Measurements from ENCODE around the gene NKTR. TPM values are rescaled to one million over a fixed set of nuclear protein-coding genes. Genes with fewer than 3 reads are reported as not detected.

Gene NKTR
- total RNA-seq, 1 experiment from 2014 or later: 79.8 TPM

DNA sequence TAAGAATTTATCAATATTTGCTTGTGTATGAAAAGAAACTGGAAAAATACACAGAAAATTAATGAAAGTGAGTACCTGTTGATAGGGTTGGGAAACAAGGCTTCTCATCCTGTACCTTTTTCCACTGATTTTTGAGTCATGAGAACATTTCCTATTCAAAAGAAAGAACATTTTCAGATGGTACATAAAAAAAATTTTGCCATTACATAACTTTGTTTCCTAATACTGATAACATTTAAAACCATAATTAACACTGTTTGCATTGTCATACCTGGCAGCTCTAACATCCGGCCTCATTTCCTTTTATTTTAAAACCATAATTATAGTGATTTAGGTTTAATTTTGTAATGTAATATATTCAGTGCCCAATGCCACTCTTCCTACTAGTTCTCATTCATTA, 11.7 kb downstream of the NKTR start:
- no peaks in the 10 kb centered on the region for H3K4me1 ChIP-seq (ENCODE audit: insufficient read depth, low read length)
- H3K14ac ChIP-seq (ENCODE audit: insufficient read depth, low read length): no peak overlapping the region
- H2BK20ac ChIP-seq (ENCODE audit: low read depth, low read length, poor library complexity, severe bottlenecking): no peak overlapping the region
- Mint-ChIP-seq H3K4me3 (no peak overlapping the region), H3K27me3 (ENCODE audit: low read depth) (no peaks in the 10 kb centered on the region), H3K4me1 (peaks cover 6 to 13% of the 10 kb centered on the region in 2 experiments; a peak in 3 of 4 replicates), H3K36me3 (ENCODE audit: insufficient read depth in 1 of 3, low read depth in 3 of 3) (peaks cover 5 to 37% (median 25%) of the 10 kb centered on the region in 3 experiments; a peak in 6 of 7 replicates), H3K27ac (no peak overlapping the region), H3K9me3 (no peaks in the 10 kb centered on the region)
- no peak overlapping the region for H2BK12ac ChIP-seq (ENCODE audit: insufficient read length, low read depth, low read length)
- no peaks in the 10 kb centered on the region for H3K9me3 ChIP-seq (ENCODE audit: control insufficient read depth, low read depth, low read length)
- no peak overlapping the region for H2BK120ac ChIP-seq (ENCODE audit: low read depth, low read length, poor library complexity, severe bottlenecking)
- WGBS (ENCODE audit: extremely low coverage, insufficient read length, low lambda C conversion rate): no CpG with 5 or more reads among the region's 1 CpG
- no peak overlapping the region for H3K18ac ChIP-seq (ENCODE audit: insufficient read length, low read depth, low read length)
- no peak for DNase-seq
- H3K9ac ChIP-seq (ENCODE audit: extremely low read depth, insufficient read length, low read length): no peak overlapping the region
- H3K27ac ChIP-seq (ENCODE audit: insufficient read length, low read depth, low read length): no peak overlapping the region
- no peak overlapping the region for H4K91ac ChIP-seq (ENCODE audit: insufficient read length, low read depth, low read length)
- H2BK5ac ChIP-seq (ENCODE audit: insufficient read length, low read length): no peak overlapping the region
- TF ChIP-seq CTCF (conservative IDR thresholded peaks at IDR 0.05): no peak
- H3K4me2 ChIP-seq (ENCODE audit: insufficient read depth, insufficient read length, low read length): no peak overlapping the region
- H4K8ac ChIP-seq (replicated peaks; ENCODE audit: insufficient read length, low read depth, low read length): no peak overlapping the region
- H2AFZ ChIP-seq (ENCODE audit: low read length): no peak overlapping the region
- H3K56ac ChIP-seq (ENCODE audit: insufficient read length, low read depth, low read length): no peak overlapping the region
- no peak overlapping the region for H3T11ph ChIP-seq (ENCODE audit: low read length)
- no peak overlapping the region for H2AK5ac ChIP-seq (ENCODE audit: insufficient read length, low read length)
- no peak overlapping the region for H3K4ac ChIP-seq (ENCODE audit: low read depth, low read length)
- H4K20me1 ChIP-seq (ENCODE audit: control insufficient read depth, insufficient read depth, insufficient read length): no peaks in the 10 kb centered on the region
- H3K23me2 ChIP-seq (ENCODE audit: insufficient read length, low read depth, low read length, poor library complexity, severe bottlenecking): no peaks in the 10 kb centered on the region
- H4K5ac ChIP-seq (ENCODE audit: insufficient read length, low read depth, low read length): no peak overlapping the region
- no peak overlapping the region for H2BK15ac ChIP-seq (ENCODE audit: low read depth, low read length)
- H3K27me3 ChIP-seq (ENCODE audit: insufficient read depth, low read length): no peaks in the 10 kb centered on the region
- no peak overlapping the region for H3K23ac ChIP-seq (ENCODE audit: insufficient read length, low read depth, low read length)
- H3K79me1 ChIP-seq (ENCODE audit: insufficient read depth, low read depth, low read length, poor library complexity, severe bottlenecking): peaks cover 9% of the 10 kb centered on the region
- H3K79me2 ChIP-seq (ENCODE audit: insufficient read depth, low read length): peaks cover 26% of the 10 kb centered on the region; the same call in 1 of the 2 replicates

All from H9 (cell line).